K562 (cell line): ENCODE data around the gene DPH1. TPM values are rescaled to one million over a fixed set of nuclear protein-coding genes. Genes with fewer than 3 reads are reported as not detected.

ENCODE experiments used
- ATAC-seq: fragments of 200-7000 bp; cut with Tn5 transposase; 3 replicates; pipeline ENCODE4 v1.9.1; 2020; ENCODE audit warnings: moderate library complexity
- BruUV-seq: library from RNA; stranded (reverse); fragments of 400-500 nt; replicated peaks from 2 replicates; lab custom pipeline; 2021; lab: Mats Ljungman, UMichigan
- CTCF ChIA-PET: fragments of 300-600 bp; formaldehyde crosslinking; extraction: SDS; loops from one replicate; lab custom pipeline; 2021; ENCODE audit warnings: low intra/inter-chr PET ratio; lab: Yijun Ruan, JAX
- POLR2A ChIA-PET: fragments of 300-600, 350-650 bp; sonication (Branson Sonifier 250); formaldehyde crosslinking; extraction: SDS; loops from one replicate; lab custom pipeline; 2021; ENCODE audit warnings: antibody characterized with exemption, inconsistent platforms; lab: Yijun Ruan, JAX
- DNase-seq, 4 experiments: peaks; one replicate each; pipeline versions ENCODE4 v3.0.0 to v3.0.0-alpha.2; 2011 to 2018; ENCODE audit warnings: low spot score in 3 of 4, mixed read lengths in 3 of 4; ENCODE audit errors: extremely low read depth in 1 of 4
- FAIRE-seq: peaks from 2 replicates; lab custom pipeline; 2011; peaks lifted over from hg19 to GRCh38; lab: Jason Lieb, UNC
- H2AFZ ChIP-seq: 2 replicates; pipeline ENCODE4 v1.6.0; 2011; ENCODE audit warnings: low read depth, low read length, control low read depth, inconsistent platforms
- H3K27ac ChIP-seq: fragments of 200-600 bp; 3 replicates; pipeline ENCODE4 v1.8.0; 2011; ENCODE audit warnings: low read depth, mild to moderate bottlenecking, control low read depth, inconsistent platforms, low read length, moderate library complexity, mixed read lengths; ENCODE audit errors: extremely low read depth
- H3K27me3 ChIP-seq, 2 experiments: fragments of 300-600 bp in 1 of 2; 2 replicates in 1 of 2; 3 replicates in 1 of 2; pipeline versions ENCODE4 v1.6.0 to v1.8.0; 2011; ENCODE audit warnings: inconsistent platforms in 2 of 2, low read length in 2 of 2, mild to moderate bottlenecking in 1 of 2, mixed read lengths in 1 of 2, moderate library complexity in 1 of 2; ENCODE audit not compliant: control insufficient read depth in 2 of 2, insufficient read depth in 2 of 2
- H3K36me3 ChIP-seq: fragments of 300-600 bp; 3 replicates; pipeline ENCODE4 v1.8.0; 2011; ENCODE audit warnings: mild to moderate bottlenecking, low read length, inconsistent platforms; ENCODE audit not compliant: control insufficient read depth, insufficient read depth
- H3K4me1 ChIP-seq, 2 experiments: fragments of 200-600 bp in 1 of 2; replicated peaks in 1 of 2; 2 replicates in 1 of 2; 3 replicates in 1 of 2; pipeline versions ENCODE4 v1.5.1 to v1.8.0; 2011; ENCODE audit warnings: inconsistent platforms in 2 of 2, low read length in 2 of 2, mild to moderate bottlenecking in 1 of 2, mixed read lengths in 1 of 2, moderate library complexity in 1 of 2; ENCODE audit not compliant: control insufficient read depth in 2 of 2, insufficient read depth in 2 of 2
- H3K4me2 ChIP-seq: 2 replicates; pipeline ENCODE4 v1.6.1; 2011; ENCODE audit warnings: low read length, control low read depth, inconsistent platforms, mixed read lengths; ENCODE audit not compliant: insufficient read depth
- H3K4me3 ChIP-seq: fragments of 200-600 bp; sonication (generic), shearing (Covaris generic); 2 replicates; pipeline ENCODE4 v1.5.1; 2016; ENCODE audit warnings: control low read depth, inconsistent platforms
- H3K79me2 ChIP-seq: fragments of 200-600 bp; 3 replicates; pipeline ENCODE4 v1.8.0; 2011; ENCODE audit warnings: low read length, inconsistent platforms; ENCODE audit not compliant: control insufficient read depth, insufficient read depth
- H3K9ac ChIP-seq, 2 experiments: 2 replicates each; pipeline versions ENCODE4 v1.6.0 to v1.6.1; 2011; ENCODE audit warnings: low read depth in 2 of 2, low read length in 2 of 2, control low read depth in 1 of 2, inconsistent platforms in 1 of 2, mild to moderate bottlenecking in 1 of 2, mixed read lengths in 1 of 2; ENCODE audit not compliant: insufficient read depth in 1 of 2
- H3K9me1 ChIP-seq: one replicate; pipeline ENCODE4 v1.6.0; 2011; ENCODE audit warnings: inconsistent platforms, mild to moderate bottlenecking, low read length, moderate library complexity; ENCODE audit not compliant: control insufficient read depth, insufficient read depth
- H3K9me3 ChIP-seq: replicated peaks from 2 replicates; pipeline ENCODE4 v1.5.1; 2011; ENCODE audit warnings: low read depth, low read length, inconsistent platforms; ENCODE audit not compliant: control insufficient read depth, insufficient read depth
- H4K20me1 ChIP-seq: replicated peaks from 2 replicates; pipeline ENCODE4 v1.6.1; 2011; ENCODE audit warnings: low read length, inconsistent platforms, mixed read lengths; ENCODE audit not compliant: control insufficient read depth, insufficient read depth
- ATF7 ChIP-seq: fragments of 450-650 bp; IDR thresholded peaks from 2 replicates; pipeline ENCODE4 v1.7.1; 2014; ENCODE audit warnings: mild to moderate bottlenecking, moderate library complexity
- EP400 ChIP-seq: fragments of 450-650 bp; IDR thresholded peaks from 2 replicates; pipeline ENCODE4 v1.6.1; 2017; ENCODE audit warnings: antibody characterized with exemption, mild to moderate bottlenecking, moderate library complexity
- JUND ChIP-seq, 2 experiments: IDR thresholded peaks; 2 replicates in 1 of 2; 3 replicates in 1 of 2; pipeline ENCODE4 v1.6.1; 2011; ENCODE audit warnings: borderline replicate concordance in 2 of 2, low read depth in 2 of 2, low read length in 2 of 2, improper control_type of control experiment in 1 of 2, missing biosample characterization in 1 of 2, missing genetic modification characterization in 1 of 2, missing genetic modification reagents in 1 of 2
- MAZ ChIP-seq, 2 experiments: fragments of 450-650 bp in 1 of 2; sonication (generic) in 1 of 2; formaldehyde crosslinking; IDR thresholded peaks in 1 of 2; conservative IDR thresholded peaks in 1 of 2; 2 replicates each; pipeline versions ENCODE4 v1.4.0 to v1.5.0; 2020; ENCODE audit warnings: mild to moderate bottlenecking in 1 of 2, missing genetic modification reagents in 1 of 2
- MXD1 ChIP-seq: fragments of 250-450 bp; sonication (Bioruptor Pico); IDR thresholded peaks from 2 replicates; pipeline ENCODE4 v1.8.0; 2021; ENCODE audit warnings: borderline replicate concordance, mild to moderate bottlenecking, moderate library complexity; ENCODE audit not compliant: poor library complexity, severe bottlenecking
- MYC ChIP-seq, 2 experiments: fragments of 250-450 bp in 1 of 2; sonication (Bioruptor Pico) in 1 of 2; IDR thresholded peaks; 2 replicates each; pipeline versions ENCODE4 v1.5.1 to v1.6.1; 2012 to 2021; ENCODE audit warnings: low read depth in 2 of 2, borderline replicate concordance in 1 of 2, improper control_type of control experiment in 1 of 2, low read length in 1 of 2, mild to moderate bottlenecking in 1 of 2, moderate library complexity in 1 of 2
- NR2F6 ChIP-seq: fragments of 450-650 bp; formaldehyde crosslinking; IDR thresholded peaks from 2 replicates; pipeline ENCODE4 v1.4.0; 2020; ENCODE audit warnings: mild to moderate bottlenecking
- SNIP1 ChIP-seq: fragments of 450-650 bp; IDR thresholded peaks from 2 replicates; pipeline ENCODE4 v1.7.1; 2017; ENCODE audit warnings: low read depth, mild to moderate bottlenecking
- ZBTB7A ChIP-seq: IDR thresholded peaks from 2 replicates; pipeline ENCODE4 v1.6.1; 2011; ENCODE audit warnings: low read depth, mild to moderate bottlenecking, low read length, moderate library complexity, borderline replicate concordance; ENCODE audit not compliant: control insufficient read depth
- WGBS: fragments of 100-300 bp; shearing (Covaris generic); methylation state at CpG from one replicate; pipeline ENCODE4 v1.1.6; 2016; ENCODE audit warnings: low coverage, mixed read lengths; ENCODE audit not compliant: insufficient coverage; ENCODE audit errors: missing lambda C conversion rate; 5-methylcytosine and 5-hydroxymethylcytosine counted together
- in situ Hi-C: fragments of 300-500 bp; cut with MboI; formaldehyde crosslinking; loops from 4 replicates; pipeline ENCODE4 v1.15.0; 2018; ENCODE audit warnings: inconsistent platforms, mixed read lengths
- intact Hi-C: fragments of 100-400 bp; cut with micrococcal nuclease; formaldehyde crosslinking; loops from 2 replicates; pipeline ENCODE4 v1.14.2; 2022
- polyA plus RNA-seq, 8 experiments: library from polyadenylated mRNA; depleted of rRNA in 4 of 8; stranded (reverse) in 5 of 8; unstranded in 3 of 8; fragments of >200 nt; fragmentation: Nextera tagmentation in 2 of 8; fragmentation: Illumina TruSeq in 1 of 8; extraction: Ambion mirVana in 2 of 8; extraction: Trizol in 1 of 8; gene quantifications; 2 replicates each; pipeline versions ENCODE4 v1.2.1 to v1.2.3, GENCODE V29; 2011 to 2014; ENCODE audit warnings: inconsistent platforms in 1 of 8, missing spikeins in 1 of 8
- total RNA-seq, 7 experiments: library from RNA; depleted of rRNA in 6 of 7; stranded (reverse); fragments of >200 nt in 6 of 7; fragmentation: Illumina TruSeq in 2 of 7; extraction: Trizol in 2 of 7; gene quantifications; 2 replicates each; pipeline versions ENCODE4 v1.2.1 to v1.2.3, GENCODE V29; 2011 to 2021; ENCODE audit warnings: low replicate concordance in 1 of 7
- TF ChIP-seq, protein P1 (sequence below): fragments of 450-650 bp; formaldehyde crosslinking; IDR thresholded peaks from 2 replicates; pipeline ENCODE4 v1.4.0; 2020; ENCODE audit warnings: mild to moderate bottlenecking, moderate library complexity
- TF ChIP-seq, protein P2 (sequence below): sonication (generic); formaldehyde crosslinking; IDR thresholded peaks from 2 replicates; pipeline ENCODE4 v1.9.0; 2022; ENCODE audit warnings: mild to moderate bottlenecking, missing genetic modification reagents
- TF ChIP-seq, protein P3 (sequence below), 2 experiments: IDR thresholded peaks; 2 replicates each; pipeline ENCODE4 v1.6.1; 2011; ENCODE audit warnings: borderline replicate concordance in 1 of 2, control low read depth in 1 of 2, low read depth in 1 of 2, low read length in 1 of 2, mild to moderate bottlenecking in 1 of 2, mixed read lengths in 1 of 2, moderate library complexity in 1 of 2; ENCODE audit not compliant: insufficient read depth in 1 of 2, insufficient read length in 1 of 2, poor library complexity in 1 of 2, severe bottlenecking in 1 of 2; ENCODE audit errors: extremely low read depth in 1 of 2
- TF ChIP-seq, protein P4 (sequence below): conservative IDR thresholded peaks from 2 replicates; pipeline ENCODE4 v1.6.1; 2011; ENCODE audit warnings: low read depth, mild to moderate bottlenecking, low read length; ENCODE audit not compliant: control insufficient read depth

Gene DPH1
- total and polyA plus RNA-seq, 9 of the 15 experiments (the other 6 are each of a cell fraction or from before 2014, with no cell fraction given) = 0.42 to 40.6 (median 20.2) TPM

DNA sequence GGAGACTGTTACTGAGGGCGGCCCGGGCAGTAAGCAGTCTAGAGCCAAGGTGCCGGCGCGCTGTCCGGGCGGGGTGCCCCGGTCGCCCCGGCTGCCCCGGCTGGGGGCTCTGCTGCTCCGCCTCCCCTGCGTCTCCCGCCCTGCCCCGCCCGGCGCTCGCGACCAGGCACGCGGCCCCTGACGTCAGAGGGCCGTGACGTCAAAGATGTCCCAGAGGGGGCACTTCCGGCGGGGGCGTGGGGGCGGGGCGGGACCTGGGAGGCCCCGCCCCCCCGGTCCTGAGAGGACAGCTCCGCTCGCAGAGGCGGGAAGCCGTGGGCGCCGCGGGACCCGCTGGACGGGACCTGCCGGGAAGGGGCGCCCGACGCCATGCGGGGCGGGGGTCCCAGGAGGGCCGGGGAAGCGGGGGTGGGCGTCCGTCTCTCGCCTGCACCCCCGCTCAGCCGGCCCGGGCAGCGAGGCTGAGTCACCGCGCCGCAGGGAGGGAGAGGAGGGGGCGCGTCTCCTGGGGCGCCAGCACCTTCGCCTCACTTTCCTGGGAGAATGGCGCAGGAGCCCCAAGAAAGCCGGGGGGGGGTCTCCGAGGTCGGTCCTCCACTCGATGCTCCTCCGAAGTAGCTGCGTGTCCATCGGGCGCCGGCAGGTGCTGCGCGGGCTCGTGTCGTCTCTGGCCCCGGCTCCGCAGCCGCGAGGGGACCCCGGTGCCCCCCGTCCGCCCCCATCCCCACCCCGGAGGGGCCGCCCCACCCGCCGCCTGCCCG lies 20.5 kb downstream of the DPH1 start:
- H3K4me3 ChIP-seq = peak overlapping the region; percentile 42
- peak overlapping the region; percentile 70; the same call in 1 of the 3 replicates for H3K27ac ChIP-seq
- ATAC-seq (peak; percentile 63), DNase-seq (peak; percentile 83 to 85 (median 84)), FAIRE-seq (no peak)
- H3K36me3 ChIP-seq = no peaks in the 10 kb centered on the region
- BruUV-seq = no TSS peak
- peak overlapping the region; percentile 59; the same call in 1 of the 2 replicates for H2AFZ ChIP-seq
- H3K9me1 ChIP-seq = no peaks in the 10 kb centered on the region
- CTCF ChIA-PET = no interaction called here
- H4K20me1 ChIP-seq = no peaks in the 10 kb centered on the region
- intact Hi-C loops (loop anchor here (5.0 to 10.0 kb wide), 2 partner anchors 124 to 302 kb away; no protein-coding TSS in a partner anchor), in situ Hi-C loops (no loop called here)
- WGBS = no CpG with 5 or more reads among the region's 88 CpGs
- no peaks in the 10 kb centered on the region for H3K79me2 ChIP-seq
- H3K9me3 ChIP-seq = no peaks in the 10 kb centered on the region
- H3K4me2 ChIP-seq = peak overlapping the region; percentile 65
- H3K4me1 ChIP-seq = peaks cover 8 to 44% of the 10 kb centered on the region in 2 experiments; a peak in 4 of 5 replicates
- no peaks in the 10 kb centered on the region for H3K27me3 ChIP-seq
- H3K9ac ChIP-seq = peak overlapping the region in 1 of 2 experiments; percentile 84; a peak in 3 of 4 replicates
- POLR2A ChIA-PET = interaction anchor here (1.2 kb wide), 1 partner anchor 14 kb away, joined by 3 read pairs; no protein-coding TSS in a partner anchor
- TF ChIP-seq MXD1 (CRISPR knock-in tag) (no peak), JUND (IDR thresholded peaks at IDR 0.05; ENCODE audit: borderline replicate concordance, low read depth, low read length) (peak; percentile 21; the same call in 1 of the 2 replicates), JUND (tag; IDR thresholded peaks at IDR 0.05; ENCODE audit: borderline replicate concordance, low read depth, low read length) (no peak; the same call in 2 of the 3 replicates), EP400 (no peak; the same call in 1 of the 2 replicates), MYC (IDR thresholded peaks at IDR 0.05; ENCODE audit: low read depth, low read length) (peak; percentile 89), MYC (CRISPR knock-in tag; IDR thresholded peaks at IDR 0.05; ENCODE audit: borderline replicate concordance, low read depth) (no peak), ZBTB7A (peak; percentile 70), NR2F6 (CRISPR knock-in tag) (no peak), SNIP1 (no peak), MAZ (CRISPR knock-in tag; conservative IDR thresholded peaks at IDR 0.05 in 1 of 2, IDR thresholded peaks at IDR 0.05 in 1 of 2) (peak; percentile 72 to 83), ATF7 (peak; percentile 17; the same call in 1 of the 2 replicates)
- TF ChIP-seq, protein P1, sequence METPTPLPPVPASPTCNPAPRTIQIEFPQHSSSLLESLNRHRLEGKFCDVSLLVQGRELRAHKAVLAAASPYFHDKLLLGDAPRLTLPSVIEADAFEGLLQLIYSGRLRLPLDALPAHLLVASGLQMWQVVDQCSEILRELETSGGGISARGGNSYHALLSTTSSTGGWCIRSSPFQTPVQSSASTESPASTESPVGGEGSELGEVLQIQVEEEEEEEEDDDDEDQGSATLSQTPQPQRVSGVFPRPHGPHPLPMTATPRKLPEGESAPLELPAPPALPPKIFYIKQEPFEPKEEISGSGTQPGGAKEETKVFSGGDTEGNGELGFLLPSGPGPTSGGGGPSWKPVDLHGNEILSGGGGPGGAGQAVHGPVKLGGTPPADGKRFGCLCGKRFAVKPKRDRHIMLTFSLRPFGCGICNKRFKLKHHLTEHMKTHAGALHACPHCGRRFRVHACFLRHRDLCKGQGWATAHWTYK (CRISPR knock-in tag) = no peak
- TF ChIP-seq, protein P2, sequence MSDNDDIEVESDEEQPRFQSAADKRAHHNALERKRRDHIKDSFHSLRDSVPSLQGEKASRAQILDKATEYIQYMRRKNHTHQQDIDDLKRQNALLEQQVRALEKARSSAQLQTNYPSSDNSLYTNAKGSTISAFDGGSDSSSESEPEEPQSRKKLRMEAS = peak; percentile 74
- TF ChIP-seq, protein P3, sequence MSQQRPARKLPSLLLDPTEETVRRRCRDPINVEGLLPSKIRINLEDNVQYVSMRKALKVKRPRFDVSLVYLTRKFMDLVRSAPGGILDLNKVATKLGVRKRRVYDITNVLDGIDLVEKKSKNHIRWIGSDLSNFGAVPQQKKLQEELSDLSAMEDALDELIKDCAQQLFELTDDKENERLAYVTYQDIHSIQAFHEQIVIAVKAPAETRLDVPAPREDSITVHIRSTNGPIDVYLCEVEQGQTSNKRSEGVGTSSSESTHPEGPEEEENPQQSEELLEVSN (IDR thresholded peaks at IDR 0.05; ENCODE audit: borderline replicate concordance in 1 of 2, extremely low read depth in 1 of 2, insufficient read depth in 1 of 2, insufficient read length in 1 of 2, low read depth in 1 of 2, low read length in 1 of 2, poor library complexity in 1 of 2, severe bottlenecking in 1 of 2) = peak; percentile 60 to 96
- TF ChIP-seq, protein P4, sequence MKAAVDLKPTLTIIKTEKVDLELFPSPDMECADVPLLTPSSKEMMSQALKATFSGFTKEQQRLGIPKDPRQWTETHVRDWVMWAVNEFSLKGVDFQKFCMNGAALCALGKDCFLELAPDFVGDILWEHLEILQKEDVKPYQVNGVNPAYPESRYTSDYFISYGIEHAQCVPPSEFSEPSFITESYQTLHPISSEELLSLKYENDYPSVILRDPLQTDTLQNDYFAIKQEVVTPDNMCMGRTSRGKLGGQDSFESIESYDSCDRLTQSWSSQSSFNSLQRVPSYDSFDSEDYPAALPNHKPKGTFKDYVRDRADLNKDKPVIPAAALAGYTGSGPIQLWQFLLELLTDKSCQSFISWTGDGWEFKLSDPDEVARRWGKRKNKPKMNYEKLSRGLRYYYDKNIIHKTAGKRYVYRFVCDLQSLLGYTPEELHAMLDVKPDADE = peak; percentile 48; the same call in 1 of the 2 replicates
